ENCODE data around the gene CRX. TPM values are rescaled to one million over a fixed set of nuclear protein-coding genes. Genes with fewer than 3 reads are reported as not detected.

The CRX gene
- total and polyA plus RNA-seq, 2 of the 13 experiments (the other 11 are each of a cell fraction or from before 2014, with no cell fraction given): not detected

DNA sequence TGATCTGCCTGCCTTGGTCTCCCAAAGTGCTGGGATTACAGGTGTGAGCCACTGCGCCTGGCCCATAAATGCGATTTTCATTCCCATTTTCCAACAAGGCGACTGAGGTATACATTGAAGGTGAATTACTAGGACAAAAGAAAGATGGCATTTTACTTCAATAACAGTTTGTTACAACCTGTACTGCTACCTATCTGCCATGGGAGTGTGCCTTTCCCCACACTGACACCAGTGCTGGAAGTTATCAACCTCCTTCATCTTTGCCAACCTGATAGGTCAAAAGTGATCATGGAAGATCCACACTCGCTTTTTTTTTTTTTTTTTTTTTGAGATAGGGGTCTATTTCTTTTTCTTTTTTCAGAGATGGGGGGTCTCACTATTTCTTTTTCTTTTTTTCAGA is 11.0 kb downstream of the CRX start (continued):
- TF ChIP-seq, protein P1, sequence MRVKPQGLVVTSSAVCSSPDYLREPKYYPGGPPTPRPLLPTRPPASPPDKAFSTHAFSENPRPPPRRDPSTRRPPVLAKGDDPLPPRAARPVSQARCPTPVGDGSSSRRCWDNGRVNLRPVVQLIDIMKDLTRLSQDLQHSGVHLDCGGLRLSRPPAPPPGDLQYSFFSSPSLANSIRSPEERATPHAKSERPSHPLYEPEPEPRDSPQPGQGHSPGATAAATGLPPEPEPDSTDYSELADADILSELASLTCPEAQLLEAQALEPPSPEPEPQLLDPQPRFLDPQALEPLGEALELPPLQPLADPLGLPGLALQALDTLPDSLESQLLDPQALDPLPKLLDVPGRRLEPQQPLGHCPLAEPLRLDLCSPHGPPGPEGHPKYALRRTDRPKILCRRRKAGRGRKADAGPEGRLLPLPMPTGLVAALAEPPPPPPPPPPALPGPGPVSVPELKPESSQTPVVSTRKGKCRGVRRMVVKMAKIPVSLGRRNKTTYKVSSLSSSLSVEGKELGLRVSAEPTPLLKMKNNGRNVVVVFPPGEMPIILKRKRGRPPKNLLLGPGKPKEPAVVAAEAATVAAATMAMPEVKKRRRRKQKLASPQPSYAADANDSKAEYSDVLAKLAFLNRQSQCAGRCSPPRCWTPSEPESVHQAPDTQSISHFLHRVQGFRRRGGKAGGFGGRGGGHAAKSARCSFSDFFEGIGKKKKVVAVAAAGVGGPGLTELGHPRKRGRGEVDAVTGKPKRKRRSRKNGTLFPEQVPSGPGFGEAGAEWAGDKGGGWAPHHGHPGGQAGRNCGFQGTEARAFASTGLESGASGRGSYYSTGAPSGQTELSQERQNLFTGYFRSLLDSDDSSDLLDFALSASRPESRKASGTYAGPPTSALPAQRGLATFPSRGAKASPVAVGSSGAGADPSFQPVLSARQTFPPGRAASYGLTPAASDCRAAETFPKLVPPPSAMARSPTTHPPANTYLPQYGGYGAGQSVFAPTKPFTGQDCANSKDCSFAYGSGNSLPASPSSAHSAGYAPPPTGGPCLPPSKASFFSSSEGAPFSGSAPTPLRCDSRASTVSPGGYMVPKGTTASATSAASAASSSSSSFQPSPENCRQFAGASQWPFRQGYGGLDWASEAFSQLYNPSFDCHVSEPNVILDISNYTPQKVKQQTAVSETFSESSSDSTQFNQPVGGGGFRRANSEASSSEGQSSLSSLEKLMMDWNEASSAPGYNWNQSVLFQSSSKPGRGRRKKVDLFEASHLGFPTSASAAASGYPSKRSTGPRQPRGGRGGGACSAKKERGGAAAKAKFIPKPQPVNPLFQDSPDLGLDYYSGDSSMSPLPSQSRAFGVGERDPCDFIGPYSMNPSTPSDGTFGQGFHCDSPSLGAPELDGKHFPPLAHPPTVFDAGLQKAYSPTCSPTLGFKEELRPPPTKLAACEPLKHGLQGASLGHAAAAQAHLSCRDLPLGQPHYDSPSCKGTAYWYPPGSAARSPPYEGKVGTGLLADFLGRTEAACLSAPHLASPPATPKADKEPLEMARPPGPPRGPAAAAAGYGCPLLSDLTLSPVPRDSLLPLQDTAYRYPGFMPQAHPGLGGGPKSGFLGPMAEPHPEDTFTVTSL (CRISPR knock-in tag; IDR thresholded peaks at IDR 0.05; ENCODE audit: borderline replicate concordance): no peak
- TF ChIP-seq, protein P2, sequence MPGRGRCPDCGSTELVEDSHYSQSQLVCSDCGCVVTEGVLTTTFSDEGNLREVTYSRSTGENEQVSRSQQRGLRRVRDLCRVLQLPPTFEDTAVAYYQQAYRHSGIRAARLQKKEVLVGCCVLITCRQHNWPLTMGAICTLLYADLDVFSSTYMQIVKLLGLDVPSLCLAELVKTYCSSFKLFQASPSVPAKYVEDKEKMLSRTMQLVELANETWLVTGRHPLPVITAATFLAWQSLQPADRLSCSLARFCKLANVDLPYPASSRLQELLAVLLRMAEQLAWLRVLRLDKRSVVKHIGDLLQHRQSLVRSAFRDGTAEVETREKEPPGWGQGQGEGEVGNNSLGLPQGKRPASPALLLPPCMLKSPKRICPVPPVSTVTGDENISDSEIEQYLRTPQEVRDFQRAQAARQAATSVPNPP (CRISPR knock-in tag; IDR thresholded peaks at IDR 0.05): no peak
- no peak for TF ChIP-seq REXO4 (CRISPR knock-in tag; IDR thresholded peaks at IDR 0.05; ENCODE audit: borderline replicate concordance)
- TF ChIP-seq MZF1 (CRISPR knock-in tag; IDR thresholded peaks at IDR 0.05; ENCODE audit: borderline replicate concordance): no peak
- TF ChIP-seq ZNF350 (CRISPR knock-in tag; IDR thresholded peaks at IDR 0.05; ENCODE audit: borderline replicate concordance, low read depth): no peak
- no peak for TF ChIP-seq NFE2 (CRISPR knock-in tag; IDR thresholded peaks at IDR 0.05)
- TF ChIP-seq TAF15 (IDR thresholded peaks at IDR 0.05; ENCODE audit: low read depth, low read length, poor library complexity, severe bottlenecking): no peak
- no peak for TF ChIP-seq ATF7-NPFF (CRISPR knock-in tag; IDR thresholded peaks at IDR 0.05; ENCODE audit: low read depth)
- TF ChIP-seq, protein P3, sequence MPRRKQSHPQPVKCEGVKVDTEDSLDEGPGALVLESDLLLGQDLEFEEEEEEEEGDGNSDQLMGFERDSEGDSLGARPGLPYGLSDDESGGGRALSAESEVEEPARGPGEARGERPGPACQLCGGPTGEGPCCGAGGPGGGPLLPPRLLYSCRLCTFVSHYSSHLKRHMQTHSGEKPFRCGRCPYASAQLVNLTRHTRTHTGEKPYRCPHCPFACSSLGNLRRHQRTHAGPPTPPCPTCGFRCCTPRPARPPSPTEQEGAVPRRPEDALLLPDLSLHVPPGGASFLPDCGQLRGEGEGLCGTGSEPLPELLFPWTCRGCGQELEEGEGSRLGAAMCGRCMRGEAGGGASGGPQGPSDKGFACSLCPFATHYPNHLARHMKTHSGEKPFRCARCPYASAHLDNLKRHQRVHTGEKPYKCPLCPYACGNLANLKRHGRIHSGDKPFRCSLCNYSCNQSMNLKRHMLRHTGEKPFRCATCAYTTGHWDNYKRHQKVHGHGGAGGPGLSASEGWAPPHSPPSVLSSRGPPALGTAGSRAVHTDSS (CRISPR knock-in tag; conservative IDR thresholded peaks at IDR 0.05): no peak
- TF ChIP-seq LCORL (IDR thresholded peaks at IDR 0.05): no peak
- no peak for TF ChIP-seq LCORL (CRISPR knock-in tag; IDR thresholded peaks at IDR 0.05)

All from HepG2 (cell line).